Measurements from ENCODE around the gene DRD2.
A peak's percentile ranks its signal among the peaks of the same experiment; 100 is the strongest.
"Not testable (repeated sequence)": the region's sequence is repeated elsewhere in the genome, so short reads cannot be mapped to it uniquely, and the experiment has no call there.

DRD2 gene

GRCh38 chr11:113475160-113475761 lies at the start of gene DRD2:
Gene DRD2, minus strand, starts transcription at chr11:113475398. Its CDS starts 50,747 bp downstream, at chr11:113424651.
- peak; percentile 39 for DNase-seq

DNA sequence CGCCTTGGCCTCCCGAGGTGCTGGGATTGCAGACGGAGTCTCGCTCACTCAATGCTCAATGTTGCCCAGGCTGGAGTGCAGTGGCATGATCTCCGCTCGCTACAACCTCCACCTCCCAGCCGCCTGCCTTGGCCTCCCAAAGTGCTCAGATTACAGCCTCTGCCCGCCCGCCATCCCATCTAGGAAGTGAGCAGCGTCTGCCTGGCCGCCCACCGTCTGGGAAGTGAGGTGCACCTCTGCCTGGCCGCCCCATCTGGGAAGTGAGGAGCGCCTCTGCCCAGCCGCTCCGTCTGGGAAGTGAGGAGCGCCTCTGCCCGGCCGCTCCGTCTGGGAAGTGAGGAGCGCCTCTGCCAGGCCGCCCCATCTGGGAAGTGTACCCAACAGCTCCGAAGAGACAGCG lies 48.7 kb upstream of the DRD2 start:
- not testable (repeated sequence) for DNase-seq

DNA sequence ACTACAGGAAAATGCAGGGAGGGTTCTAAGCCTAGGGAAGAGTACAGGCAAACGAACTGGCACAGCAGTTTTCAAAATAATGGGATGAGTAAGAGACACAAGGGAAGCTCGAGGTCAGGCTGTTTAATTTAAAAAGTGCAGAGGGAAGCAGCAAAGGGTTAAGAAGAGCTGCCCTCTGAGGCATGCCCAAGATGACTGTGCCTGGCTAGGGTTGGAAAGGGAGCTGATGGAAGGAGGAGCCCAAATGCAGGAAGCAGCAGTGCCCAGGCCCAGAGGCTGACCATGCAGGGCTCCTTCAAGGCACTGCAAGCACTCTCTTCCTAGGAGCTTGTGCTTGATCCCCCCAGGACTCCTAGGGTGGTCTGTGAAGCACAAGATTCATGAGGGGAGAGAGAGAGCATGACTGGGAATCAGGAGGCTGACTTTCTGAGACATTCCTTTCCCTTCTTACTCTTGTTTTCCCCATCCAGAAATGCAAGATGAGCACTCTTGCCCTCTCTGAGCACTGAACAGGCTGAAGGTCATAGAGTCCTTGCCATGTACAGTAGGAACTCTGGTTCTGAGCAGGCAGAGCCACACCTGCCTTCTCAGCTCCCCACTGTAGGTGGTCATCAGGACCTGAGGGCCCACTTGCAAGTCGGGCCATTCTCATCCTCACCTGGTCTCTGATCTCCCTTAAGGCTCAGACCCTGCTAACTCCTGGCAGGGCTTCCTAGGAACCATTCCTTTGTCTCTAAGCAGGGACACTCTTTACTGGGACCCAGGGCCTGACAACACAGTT lies 46.7 kb upstream of the DRD2 start:
- DNase-seq, result no peak

GRCh38 chr11:113519989-113520613 lies 44.9 kb upstream of the DRD2 start:
- peak; percentile 89 for DNase-seq

GRCh38 chr11:113518716-113519495 lies 43.7 kb upstream of the DRD2 start:
- DNase-seq, result peak; percentile 30

DNA sequence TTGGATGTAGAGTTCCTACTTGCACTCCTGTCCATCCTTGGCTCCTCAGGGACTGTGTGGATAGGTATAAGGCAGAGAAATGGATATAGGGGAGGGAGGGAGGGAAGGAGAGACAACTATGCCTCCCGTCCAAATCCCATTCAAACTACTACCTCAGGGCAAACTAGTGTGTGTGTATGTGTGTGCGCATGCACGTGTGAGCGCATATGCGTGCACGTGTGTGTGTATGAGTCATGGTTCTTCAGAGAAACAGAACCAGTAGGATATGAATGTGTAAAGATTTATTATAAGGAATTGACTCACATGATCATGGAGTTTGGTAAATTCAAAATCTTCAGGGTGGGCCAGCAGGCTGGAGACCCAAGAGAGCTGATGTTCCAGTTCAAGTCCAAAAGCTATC lies 42.2 kb upstream of the DRD2 start:
- DNase-seq, result no peak

GRCh38 chr11:113514856-113515255 lies 39.7 kb upstream of the DRD2 start:
- no peak for DNase-seq

DNA sequence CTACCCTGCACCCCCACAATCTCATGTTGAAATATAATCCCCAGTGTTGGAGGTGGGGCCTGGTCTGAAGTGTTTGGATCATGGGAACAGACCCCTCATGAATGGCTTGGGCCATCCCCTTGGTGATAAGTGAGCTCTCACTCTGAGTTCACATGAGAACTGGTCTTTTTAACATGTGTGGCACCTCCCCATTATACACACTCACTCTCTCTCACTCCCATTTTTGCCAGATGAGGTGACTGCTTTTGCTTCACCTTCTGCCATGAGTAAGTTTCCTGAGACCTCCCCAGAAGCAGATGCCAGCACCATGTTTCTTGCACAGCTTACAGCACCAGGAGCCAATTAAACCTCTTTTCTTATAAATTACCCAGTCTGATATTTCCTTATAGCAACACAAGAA lies 32.1 kb upstream of the DRD2 start:
- no peak for DNase-seq

GRCh38 chr11:113506893-113507292 lies 31.7 kb upstream of the DRD2 start:
- DNase-seq, result no peak

DNA sequence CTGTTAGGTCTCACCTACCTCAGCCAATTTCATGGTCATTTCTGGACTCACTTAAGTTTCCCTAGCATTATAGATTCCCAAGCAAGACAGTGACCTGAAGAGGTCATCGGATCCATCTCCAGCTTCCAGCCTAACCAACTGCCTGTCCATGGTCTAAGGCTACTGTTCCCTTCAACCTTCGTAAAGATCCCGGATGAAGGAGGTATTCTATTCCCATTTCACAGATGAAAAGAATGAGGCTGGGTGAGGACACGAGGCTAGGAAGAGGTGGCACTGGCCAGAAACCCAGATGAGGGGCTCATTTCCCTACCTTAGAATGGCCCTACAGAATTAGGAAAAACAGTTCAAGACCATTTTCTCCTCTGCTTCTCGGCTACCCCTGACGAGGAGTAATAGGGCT lies 31.3 kb upstream of the DRD2 start:
- DNase-seq, result no peak

DNA sequence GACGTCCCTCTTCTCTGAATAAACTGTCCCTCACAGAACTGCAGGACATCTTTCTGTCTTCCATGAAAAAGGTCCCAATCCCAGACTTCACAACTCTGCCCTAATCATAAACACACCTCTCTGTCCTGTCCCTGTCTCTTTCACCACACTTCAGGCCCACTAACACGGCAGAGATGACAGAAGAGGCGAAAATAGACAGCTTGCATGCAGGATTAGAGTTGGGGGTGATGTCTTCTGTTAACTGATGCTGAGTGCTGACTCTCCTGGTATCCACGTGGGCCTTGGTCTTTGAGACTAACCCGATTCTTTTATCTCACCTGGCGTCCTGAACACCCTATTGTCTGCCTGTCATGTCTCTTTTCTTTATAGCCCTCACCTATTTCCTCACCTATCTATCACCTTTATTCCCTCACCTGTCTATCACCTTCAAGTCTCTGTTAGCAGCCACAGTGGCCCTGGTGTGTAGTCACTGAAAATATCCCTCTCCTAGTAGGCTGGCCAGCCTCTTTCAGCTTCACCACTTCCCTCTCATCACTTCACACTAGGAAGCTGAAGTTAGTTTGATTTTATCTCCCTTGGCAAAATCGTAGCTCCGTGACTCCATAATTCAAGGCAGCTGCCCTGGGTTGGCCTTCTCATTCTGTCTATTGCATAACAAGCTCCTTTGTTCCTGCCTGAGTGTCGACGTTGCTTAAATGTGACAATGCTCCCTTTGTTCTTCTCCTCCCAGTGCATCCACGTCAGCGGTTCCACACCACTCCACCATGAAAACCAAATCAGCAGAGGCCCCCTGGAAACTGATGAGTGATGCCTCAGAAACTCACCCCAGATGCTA lies 30.6 kb upstream of the DRD2 start:
- DNase-seq, result no peak

DNA sequence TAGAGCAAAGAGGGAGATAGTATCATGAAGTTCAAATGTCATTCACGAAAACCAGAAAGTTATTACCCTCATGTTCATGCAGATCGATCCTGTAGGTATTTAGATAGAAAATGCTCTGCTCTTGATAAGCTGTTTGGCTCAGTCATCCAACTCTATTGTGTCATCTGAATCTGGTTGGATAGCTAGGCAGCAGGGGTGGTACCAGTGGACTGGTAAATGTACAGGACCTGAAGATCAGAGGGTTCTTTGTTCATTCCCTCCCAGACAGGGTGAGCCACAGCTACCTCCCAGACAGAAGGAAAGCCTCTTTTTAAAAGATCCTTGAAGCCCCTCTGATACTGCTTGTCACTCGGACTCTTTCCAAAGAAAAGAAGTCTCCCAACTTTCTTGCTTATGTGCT lies 29.8 kb upstream of the DRD2 start:
- DNase-seq, result no peak

DNA sequence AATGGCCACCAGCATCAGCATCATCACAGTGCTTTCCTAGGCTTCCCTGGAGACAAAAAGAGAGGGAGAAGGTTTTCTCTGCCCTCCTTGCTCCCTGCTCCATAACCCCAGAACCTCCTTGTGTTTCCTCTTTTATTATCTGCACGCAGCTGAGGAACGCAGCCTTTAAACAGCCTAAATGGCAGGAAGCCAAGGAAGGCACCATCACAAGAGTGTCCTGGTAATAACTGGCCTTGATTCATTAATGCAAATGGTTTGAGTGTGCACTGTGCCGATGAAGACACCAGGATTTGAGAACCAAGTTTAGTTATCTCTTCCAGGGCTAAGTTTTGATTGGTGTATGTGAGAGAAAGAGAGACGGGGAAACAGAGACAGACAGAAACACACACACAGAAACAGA lies 29.4 kb upstream of the DRD2 start:
- no peak for DNase-seq

DNA sequence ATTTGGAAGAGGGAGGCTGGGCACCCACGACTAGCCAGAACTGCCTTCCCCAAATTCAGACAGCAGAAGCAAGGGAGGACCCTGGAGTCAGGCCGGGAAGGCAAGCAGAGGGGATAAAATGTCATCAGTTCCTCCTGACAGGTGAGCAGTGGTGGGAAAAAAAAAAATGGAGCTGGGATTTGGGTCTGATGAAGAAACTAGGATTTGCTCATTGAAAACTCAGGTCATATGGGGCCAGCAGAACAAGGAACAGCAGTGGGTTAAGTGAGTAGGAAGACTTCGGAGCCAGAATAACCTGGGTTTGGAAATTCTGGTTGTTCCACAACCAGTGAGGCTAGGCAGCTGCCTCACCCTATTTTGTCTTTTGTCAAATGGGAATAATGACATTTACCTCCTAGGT lies 28.9 kb upstream of the DRD2 start:
- no peak for DNase-seq

GRCh38 chr11:113497066-113497910 lies 22.1 kb upstream of the DRD2 start:
- DNase-seq, result peak; percentile 75

- DNase-seq, result no peak
Observed at GRCh38 chr11:113496026-113496651, 20.9 kb upstream of the DRD2 start.

GRCh38 chr11:113494021-113494420 lies 18.8 kb upstream of the DRD2 start:
- DNase-seq, result no peak

- no peak for DNase-seq
Observed at GRCh38 chr11:113493206-113493605, 18.0 kb upstream of the DRD2 start.

DNA sequence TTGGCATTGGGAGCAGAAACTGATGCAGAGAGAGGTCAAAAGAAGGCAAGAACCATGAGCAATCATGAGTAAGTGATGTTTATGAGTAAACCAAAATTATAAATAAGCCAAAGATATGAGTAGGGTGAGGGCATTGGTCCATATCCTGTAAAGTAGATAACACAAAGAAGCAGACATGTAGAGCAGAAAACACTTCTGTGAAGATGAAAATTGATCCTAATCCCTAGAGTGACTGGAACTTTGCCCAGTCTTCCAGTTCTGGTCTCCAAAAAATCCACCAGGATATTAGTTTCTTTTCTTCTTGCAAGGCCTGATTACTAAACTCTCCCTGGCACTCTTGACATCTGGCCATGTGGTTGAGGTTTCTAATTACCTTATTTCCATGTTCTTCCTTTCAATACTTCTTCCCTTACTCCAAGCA lies 13.7 kb upstream of the DRD2 start:
- peak; percentile 67 for DNase-seq

DNA sequence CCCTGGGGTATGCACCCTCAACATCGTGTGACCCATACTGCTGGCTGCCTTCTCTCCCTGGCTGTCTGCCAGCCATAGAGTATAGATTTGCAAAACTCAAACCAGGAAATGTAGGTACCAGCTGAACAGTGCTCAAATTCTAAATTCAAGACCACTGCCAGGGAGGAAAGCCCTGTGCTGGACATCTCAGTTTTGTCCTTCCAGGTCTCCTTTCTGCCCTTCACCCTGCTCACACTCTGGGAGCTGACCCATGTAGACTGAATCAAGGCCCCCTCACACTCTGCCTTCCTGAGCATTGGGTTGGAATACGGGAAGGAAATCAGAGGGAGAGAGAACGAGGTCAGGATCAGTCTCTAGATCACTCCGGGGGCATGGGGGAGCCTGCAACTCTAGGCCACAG lies 12.4 kb upstream of the DRD2 start:
- DNase-seq, result no peak

GRCh38 chr11:113484223-113484622 lies 9.0 kb upstream of the DRD2 start:
- no peak for DNase-seq
